ENCODE results near the gene U2AF2. TPM values are rescaled to one million over a fixed set of nuclear protein-coding genes. Genes with fewer than 3 reads are reported as not detected.

Gene U2AF2
- total RNA-seq, 1 donor from 2014 or later = 143 TPM

DNA sequence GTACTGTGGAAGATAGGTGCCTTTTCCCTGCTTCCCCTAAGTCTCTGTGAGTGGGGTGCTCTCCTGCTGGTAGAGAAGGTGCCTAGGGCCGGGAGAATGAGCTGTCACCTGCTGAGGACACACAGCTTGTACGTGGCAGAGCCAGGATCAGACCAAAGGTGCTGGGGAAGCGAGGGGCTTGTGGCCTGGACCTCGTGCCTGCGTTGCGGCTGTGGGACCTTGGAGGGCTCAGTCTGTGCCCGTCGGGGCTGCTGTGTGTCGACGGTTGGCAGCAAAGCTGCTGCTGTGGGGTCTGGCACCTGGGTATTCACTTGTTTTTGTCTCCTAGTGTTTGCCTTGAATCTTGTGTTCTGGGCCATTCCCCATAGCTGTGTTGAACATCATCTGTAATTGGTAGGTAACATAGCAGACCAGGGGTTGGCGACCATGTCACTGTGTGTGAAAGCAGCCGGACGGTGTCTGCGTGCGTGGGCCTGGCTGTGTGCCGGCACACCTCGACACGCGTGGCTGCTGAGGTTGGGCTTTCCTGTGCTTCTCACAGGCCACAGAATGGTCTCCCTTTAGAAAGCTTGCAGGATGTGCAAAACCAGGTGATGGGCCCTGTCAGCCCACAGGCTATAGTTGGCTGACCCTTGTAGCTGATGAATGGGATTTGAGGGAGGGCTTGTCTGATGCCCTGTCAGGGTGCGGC is 9.2 kb downstream of the U2AF2 start:
- no peak overlapping the region for H3K4me3 ChIP-seq
- peaks cover 96% of the 10 kb centered on the region for H3K36me3 ChIP-seq
- no peaks in the 10 kb centered on the region for H3K27me3 ChIP-seq (ENCODE audit: low read depth)
- intact Hi-C loops (cut with DNase I) = no loop called here
- TF ChIP-seq, protein P1, sequence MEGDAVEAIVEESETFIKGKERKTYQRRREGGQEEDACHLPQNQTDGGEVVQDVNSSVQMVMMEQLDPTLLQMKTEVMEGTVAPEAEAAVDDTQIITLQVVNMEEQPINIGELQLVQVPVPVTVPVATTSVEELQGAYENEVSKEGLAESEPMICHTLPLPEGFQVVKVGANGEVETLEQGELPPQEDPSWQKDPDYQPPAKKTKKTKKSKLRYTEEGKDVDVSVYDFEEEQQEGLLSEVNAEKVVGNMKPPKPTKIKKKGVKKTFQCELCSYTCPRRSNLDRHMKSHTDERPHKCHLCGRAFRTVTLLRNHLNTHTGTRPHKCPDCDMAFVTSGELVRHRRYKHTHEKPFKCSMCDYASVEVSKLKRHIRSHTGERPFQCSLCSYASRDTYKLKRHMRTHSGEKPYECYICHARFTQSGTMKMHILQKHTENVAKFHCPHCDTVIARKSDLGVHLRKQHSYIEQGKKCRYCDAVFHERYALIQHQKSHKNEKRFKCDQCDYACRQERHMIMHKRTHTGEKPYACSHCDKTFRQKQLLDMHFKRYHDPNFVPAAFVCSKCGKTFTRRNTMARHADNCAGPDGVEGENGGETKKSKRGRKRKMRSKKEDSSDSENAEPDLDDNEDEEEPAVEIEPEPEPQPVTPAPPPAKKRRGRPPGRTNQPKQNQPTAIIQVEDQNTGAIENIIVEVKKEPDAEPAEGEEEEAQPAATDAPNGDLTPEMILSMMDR (IDR thresholded peaks at IDR 0.05) = no peak
- no peak for DNase-seq
- H3K4me1 ChIP-seq = peaks cover 9% of the 10 kb centered on the region
- H3K27ac ChIP-seq = no peak overlapping the region
- ATAC-seq = no peak
- no peaks in the 10 kb centered on the region for H3K9me3 ChIP-seq

DNA sequence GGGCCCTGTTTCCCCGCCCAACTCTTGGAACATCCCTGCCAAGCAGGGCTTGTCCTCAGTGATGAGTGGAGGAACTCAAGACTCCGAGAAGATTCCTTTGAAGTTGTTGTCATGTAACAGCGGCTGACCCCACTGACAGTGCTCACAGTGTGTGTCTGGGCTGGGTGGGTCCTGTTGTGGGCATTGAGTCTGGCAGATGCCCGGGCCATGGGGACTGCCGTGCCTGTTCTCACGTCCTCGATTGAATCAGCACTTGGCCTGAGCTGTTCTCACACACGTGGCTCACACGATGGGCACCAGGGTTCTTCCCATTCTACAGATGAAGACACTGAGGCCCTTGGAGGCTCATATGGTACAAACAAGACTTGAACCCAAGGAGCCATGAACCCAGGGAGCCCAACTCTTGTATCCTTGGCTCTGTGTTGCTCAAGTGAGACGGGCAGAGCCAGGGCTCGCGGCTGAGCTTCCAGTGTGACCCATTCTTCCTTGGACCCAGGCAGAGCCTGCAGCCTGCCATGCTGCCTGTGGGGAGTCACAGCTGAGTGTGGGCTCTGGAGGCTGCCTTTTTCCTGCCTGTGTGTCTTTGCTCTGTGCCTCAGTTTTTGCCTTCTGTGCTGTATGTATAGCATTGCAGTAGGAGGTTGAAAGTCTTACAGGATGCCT is 11.6 kb downstream of the U2AF2 start:
- Histone ChIP-seq H3K4me1 (no peaks in the 10 kb centered on the region), H3K27ac (no peak overlapping the region), H3K27me3 (ENCODE audit: low read depth) (no peaks in the 10 kb centered on the region), H3K36me3 (peaks cover 96% of the 10 kb centered on the region), H3K9me3 (no peaks in the 10 kb centered on the region), H3K4me3 (no peak overlapping the region)
- DNase-seq = no peak
- TF ChIP-seq, protein P1 (IDR thresholded peaks at IDR 0.05) = no peak
- intact Hi-C loops (cut with DNase I) = no loop called here
- ATAC-seq = no peak

DNA sequence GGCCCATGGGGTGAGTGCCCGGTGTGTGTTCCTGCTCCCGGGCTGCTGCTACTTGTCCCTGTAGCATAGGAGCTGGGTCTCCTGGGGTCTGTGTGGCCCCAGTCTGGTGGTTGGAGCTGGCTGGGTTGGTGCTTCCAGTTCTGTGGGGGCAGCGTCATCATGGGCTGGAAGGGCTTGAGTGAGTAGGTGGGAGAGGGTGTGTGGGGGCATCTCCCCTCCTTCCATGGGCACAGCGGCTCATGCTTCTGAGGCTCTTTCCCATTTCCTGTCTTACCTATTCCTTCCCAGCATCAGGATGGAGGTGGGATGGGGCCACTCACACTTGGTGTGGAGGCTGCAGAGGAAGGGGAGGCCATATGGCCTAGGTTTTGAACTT is 12.2 kb downstream of the U2AF2 start:
- Histone ChIP-seq H3K27me3 (ENCODE audit: low read depth) (no peaks in the 10 kb centered on the region), H3K36me3 (peaks cover 96% of the 10 kb centered on the region), H3K4me3 (no peak overlapping the region), H3K4me1 (no peaks in the 10 kb centered on the region), H3K9me3 (no peaks in the 10 kb centered on the region), H3K27ac (no peak overlapping the region)
- TF ChIP-seq, protein P1 (IDR thresholded peaks at IDR 0.05) = no peak
- intact Hi-C loops (cut with DNase I) = no loop called here
- DNase-seq (no peak), ATAC-seq (no peak)

DNA sequence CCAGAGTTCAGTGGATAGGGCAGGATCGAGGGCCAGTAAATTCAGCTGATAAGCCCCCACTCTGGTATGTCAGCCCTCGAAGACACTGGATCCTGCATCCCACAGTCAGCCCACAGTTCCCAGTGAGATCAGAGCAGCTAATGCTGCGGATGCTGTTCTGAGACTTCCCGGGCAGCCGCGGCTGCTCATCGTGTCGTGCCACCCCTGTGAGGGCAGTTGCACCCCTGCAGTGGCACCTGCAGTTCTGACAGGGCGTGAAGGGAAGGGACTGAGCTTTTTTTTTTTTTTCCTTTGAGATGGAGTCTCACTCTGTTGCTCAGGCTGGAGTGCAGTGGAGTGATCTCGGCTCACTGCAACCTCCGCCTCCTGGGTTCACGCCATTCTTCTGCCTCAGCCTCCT is 12.7 kb downstream of the U2AF2 start:
- no peak overlapping the region for H3K4me3 ChIP-seq
- H3K36me3 ChIP-seq = peaks cover 96% of the 10 kb centered on the region
- H3K4me1 ChIP-seq = no peaks in the 10 kb centered on the region
- ATAC-seq = no peak
- intact Hi-C loops (cut with DNase I) = no loop called here
- TF ChIP-seq, protein P1 (IDR thresholded peaks at IDR 0.05) = no peak
- H3K27me3 ChIP-seq (ENCODE audit: low read depth) = no peaks in the 10 kb centered on the region
- no peak for DNase-seq
- no peak overlapping the region for H3K27ac ChIP-seq
- no peaks in the 10 kb centered on the region for H3K9me3 ChIP-seq

DNA sequence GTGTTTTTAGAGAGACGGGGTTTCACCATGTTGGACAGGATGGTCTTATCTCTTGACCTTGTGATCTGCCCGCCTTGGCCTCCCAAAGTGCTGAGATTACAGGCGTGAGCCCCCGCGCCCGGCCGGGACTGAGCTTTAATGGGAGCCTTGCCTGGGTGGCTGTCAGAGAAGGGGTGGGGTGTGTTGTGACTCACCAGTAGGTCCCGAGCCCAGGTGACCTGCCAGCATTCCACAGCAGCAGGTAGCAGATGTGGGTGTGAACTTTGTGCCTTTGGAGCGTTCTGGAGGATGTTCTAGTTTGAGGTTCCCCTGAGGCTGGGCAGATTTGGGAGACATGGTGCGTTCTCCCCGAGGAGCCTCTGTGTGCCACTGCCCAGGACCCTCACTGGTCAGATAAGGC is 13.1 kb downstream of the U2AF2 start:
- H3K4me1 ChIP-seq = no peaks in the 10 kb centered on the region
- ATAC-seq (peak; percentile 7 to 28), DNase-seq (no peak)
- intact Hi-C loops (cut with DNase I) = no loop called here
- no peaks in the 10 kb centered on the region for H3K9me3 ChIP-seq
- H3K27ac ChIP-seq = no peak overlapping the region
- peaks cover 96% of the 10 kb centered on the region for H3K36me3 ChIP-seq
- TF ChIP-seq, protein P1 (IDR thresholded peaks at IDR 0.05) = no peak
- H3K4me3 ChIP-seq = no peak overlapping the region
- no peaks in the 10 kb centered on the region for H3K27me3 ChIP-seq (ENCODE audit: low read depth)
